HG03139 (cell line): ENCODE results near the gene DIPK1B.
"Not testable (repeated sequence)": the region's sequence is repeated elsewhere in the genome, so short reads cannot be mapped to it uniquely, and the experiment has no call there.

Experiments
- ATAC-seq: cut with Tn5 transposase; IDR thresholded peaks from one replicate; pipeline ENCODE4 v1.9.1; 2021; ENCODE audit not compliant: unreplicated experiment

Gene DIPK1B

DNA sequence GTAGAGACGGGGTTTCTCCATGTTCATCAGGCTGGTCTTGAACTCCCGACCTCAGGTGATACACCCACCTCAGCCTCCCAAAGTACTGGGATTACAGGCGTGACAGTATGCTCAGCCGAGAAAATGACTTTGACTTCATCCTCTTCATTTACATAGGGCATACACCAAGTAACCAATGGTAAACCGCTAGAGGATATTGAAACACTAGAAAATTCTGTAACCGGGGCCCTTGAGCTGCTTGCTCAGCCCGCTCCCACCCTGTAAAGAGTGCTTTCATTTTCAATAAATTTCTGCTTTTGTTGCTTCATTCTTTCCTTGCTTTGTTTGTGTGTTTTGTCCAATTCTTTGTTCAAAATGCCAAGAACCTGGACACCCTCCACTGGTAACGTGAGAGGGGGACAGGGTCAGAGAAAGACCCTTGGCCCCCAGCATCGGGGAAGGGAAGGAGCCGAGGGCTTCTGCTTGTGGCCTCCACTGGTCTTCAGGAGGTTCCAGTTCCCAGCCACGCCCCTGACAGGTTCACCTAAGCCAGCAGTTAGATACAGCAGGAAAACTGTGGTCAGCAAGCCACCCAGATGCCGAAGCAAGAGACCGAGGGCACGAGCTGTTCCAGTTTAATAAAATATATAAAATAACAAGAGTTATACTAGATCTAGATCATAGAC is 53.5 kb downstream of the DIPK1B start:
- ATAC-seq = not testable (repeated sequence)

DNA sequence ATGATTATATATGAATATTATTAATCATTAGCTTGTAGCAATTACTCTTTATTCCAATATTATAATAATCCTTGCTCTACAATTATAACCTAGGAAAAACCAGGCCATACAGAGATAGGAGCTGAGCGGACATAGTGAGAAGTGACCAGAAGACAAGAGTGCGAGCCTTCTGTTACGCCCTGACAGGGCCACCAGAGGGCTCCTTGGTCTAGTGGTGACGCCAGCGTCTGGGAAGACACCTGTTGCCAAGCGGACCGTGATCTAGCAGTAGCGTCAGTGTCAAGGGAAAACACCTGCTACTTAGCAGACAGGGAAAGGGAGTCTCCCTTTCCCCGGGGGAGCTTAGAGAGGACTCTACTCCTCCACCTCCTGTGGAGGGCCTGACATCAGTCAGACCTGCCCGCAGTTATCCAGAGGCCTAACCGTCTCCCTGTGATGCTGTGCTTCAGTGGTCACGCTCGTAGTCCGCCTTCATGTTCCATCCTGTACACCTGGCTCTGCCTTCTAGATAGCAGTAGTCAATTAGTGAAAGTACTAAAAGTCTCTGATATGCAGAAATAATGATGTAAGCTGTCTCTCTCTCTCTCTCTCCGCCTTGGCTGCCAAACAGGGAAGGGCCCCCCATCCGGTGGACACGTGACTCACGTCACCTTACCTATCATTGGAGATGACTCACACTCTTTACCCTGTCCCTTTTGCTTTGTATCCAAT is 54.2 kb downstream of the DIPK1B start:
- not testable (repeated sequence) for ATAC-seq

DNA sequence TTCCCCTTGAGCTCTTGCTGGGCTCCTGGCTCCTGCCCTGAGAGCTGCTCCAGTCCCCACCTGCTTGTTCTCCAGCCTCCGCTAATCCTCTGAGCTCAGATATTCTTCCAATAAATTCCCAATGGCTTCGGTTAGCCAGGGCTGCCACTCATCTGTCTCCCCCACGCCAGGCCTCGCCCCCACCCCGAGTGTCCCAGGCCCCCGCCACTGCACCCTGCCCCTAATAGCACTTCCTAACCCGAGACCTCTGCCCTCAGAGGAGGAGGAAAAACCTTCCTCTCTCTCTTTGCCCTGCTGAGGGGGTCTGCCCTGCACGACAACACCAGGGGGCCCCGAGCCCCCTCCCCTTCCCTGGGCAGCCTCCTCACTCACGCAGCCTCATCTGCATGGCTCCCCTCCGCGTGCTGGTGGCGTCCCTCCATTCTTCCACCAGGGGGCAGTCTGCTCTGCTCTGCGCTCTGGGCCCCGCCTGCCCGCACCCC is 57.4 kb downstream of the DIPK1B start:
- no peak for ATAC-seq

DNA sequence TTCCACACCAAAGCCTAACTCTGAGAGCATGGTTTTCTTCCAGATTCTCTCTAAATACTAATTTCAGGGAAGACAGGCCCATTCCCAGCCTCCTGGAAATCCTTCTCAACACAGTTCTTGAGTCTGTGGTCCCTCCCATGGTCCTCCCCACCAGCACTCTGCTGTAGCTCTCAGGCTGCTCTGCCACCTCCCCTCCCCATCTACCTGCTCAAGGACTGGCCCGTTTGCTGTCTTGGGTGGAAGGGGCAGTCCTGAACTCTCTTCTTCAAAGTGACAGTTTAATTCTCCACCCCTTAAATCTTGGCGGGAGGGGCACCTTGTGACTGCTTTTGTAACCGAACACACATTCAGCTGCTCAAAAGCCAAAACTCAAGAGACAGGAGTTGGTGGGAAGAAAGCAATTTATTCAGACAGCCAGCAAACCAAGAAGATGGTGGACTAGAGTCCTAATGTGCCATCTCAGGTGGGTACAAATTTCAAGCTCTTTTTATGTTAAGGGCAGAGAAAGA is 59.6 kb downstream of the DIPK1B start:
- no peak for ATAC-seq

DNA sequence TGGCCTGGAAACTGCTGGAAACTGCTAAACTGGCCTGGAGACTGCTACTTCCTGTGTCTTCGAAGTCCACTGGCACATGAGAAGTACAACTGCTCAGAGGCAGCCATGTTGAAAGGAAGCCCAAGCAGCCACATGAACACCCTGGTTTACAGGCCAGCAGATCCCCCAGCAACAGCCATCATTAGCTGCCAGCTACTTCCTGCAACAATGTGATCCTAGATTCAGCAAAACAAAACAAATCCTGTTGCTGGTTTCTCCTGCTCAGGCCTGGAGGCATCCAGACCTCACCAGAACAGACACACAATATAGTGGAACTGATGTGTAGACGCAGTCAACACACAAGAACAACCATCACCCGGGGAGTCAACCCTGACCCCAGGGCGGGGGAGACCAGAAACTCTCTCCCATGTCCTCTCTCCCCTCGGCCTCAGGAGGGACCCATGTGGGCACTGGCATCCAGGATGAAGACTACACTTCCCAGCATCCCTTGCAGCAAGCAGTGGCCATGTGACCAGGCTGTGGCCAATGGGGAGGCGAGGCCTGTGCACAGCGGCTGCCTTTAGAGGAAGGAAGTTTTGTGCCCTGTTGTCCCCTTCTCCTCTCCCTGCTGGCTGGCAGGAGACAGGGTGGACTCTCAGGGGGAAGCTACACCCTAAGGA is 61.1 kb downstream of the DIPK1B start:
- no peak for ATAC-seq
